Esophagus squamous epithelium (tissue), 4 donors: Measurements from ENCODE around the gene TMEM63C.

Experiments used
- CTCF ChIP-seq, 6 experiments: fragments of 450-650 bp in 4 of 6; fragments of 200-600 bp in 2 of 6; sonication (generic) in 2 of 6; IDR thresholded peaks; one replicate each; pipeline ENCODE4 v1.5.1; 2016 to 2019; ENCODE audit warnings: antibody characterized with exemption in 6 of 6, mild to moderate bottlenecking in 4 of 6, moderate library complexity in 4 of 6
- POLR2A ChIP-seq, 4 donors: fragments of 450-650 bp; IDR thresholded peaks; one replicate each; pipeline ENCODE4 v1.6.1; 2017; ENCODE audit warnings: antibody characterized with exemption in 4 of 4, mild to moderate bottlenecking in 4 of 4, moderate library complexity in 3 of 4

- TF ChIP-seq POLR2A (IDR thresholded peaks at IDR 0.05) (no peak), CTCF (IDR thresholded peaks at IDR 0.05) (no peak)
Measured at GRCh38 chr14:77260199-77260598, 78.6 kb downstream of the TMEM63C start.
